Measurements from ENCODE around the gene GSG1L.
"Not testable (repeated sequence)": the region's sequence is repeated elsewhere in the genome, so short reads cannot be mapped to it uniquely, and the experiment has no call there.

GSG1L gene

DNA sequence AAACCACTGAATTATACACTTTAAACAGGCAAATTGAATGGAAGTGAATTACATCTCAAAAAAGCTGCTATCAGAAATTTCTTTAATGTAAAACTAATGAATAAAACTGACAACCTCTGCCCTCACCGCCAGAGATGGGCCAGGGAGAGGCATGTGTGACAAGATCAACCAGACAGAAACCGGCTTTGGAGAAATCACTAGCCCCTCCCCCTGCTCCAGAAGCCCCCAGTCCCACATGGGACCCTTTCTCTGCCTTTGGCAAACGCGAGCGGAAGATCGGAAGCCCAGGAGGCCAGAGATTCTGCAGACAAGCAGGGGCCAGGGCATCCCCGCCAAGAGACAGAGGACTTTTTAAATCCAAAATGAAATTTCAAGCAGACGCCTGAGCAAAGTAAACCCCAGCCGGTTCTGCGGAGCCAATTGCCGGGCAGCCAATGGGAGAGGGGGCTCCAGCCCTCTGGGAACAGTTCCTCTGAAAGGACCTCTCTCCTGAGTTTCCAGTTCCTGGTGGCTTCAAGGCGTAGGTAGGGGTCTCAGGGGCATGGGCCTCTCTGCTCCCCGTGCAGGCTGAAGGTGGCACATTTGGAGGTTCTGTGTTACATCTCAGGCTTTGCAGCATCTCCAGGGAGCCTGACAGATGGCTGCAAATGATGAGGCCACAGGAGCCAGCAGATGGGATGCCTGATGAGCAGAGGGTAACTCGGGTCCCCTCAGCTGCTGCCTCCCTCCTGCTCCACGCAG lies 118.1 kb downstream of the GSG1L start:
- TF ChIP-seq Cebpa-rat (IDR thresholded peaks at IDR 0.05), result no peak
- no peaks in the 10 kb centered on the region for H3K9me3 ChIP-seq (replicated peaks in 1 of 11)
- H4K20me1 ChIP-seq, result no peaks in the 10 kb centered on the region
- H3K27ac ChIP-seq, result no peak overlapping the region
- no peaks in the 10 kb centered on the region for H3K4me1 ChIP-seq
- H3K36me3 ChIP-seq, result no peaks in the 10 kb centered on the region
- H3K4me2 ChIP-seq, result no peak overlapping the region
- H3K4me3 ChIP-seq, result no peak overlapping the region
- no peak overlapping the region for H3K9ac ChIP-seq
- no peaks in the 10 kb centered on the region for H3K27me3 ChIP-seq

DNA sequence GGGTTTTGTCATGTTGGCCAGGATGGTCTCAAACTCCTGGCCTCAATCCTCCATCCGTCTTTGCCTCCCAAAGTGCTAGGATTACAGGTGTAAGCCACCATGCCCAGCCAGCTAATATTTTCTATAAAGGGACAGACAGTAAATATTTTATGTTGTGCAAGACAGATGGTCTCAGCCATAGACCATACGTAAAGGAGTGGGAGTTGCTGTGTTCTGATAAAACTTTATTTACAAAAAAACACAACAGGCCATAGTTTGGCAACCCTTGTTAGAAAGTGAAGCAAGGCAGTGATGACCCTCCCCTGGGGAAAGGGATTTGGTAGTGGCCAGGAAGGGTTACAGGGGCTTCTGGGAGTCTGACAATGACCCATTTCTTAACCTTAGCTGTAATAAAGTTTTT lies 119.7 kb downstream of the GSG1L start:
- Histone ChIP-seq H3K4me3 (no peak overlapping the region), H3K27me3 (no peaks in the 10 kb centered on the region), H3K4me1 (no peaks in the 10 kb centered on the region), H3K27ac (no peak overlapping the region), H3K9me3 (replicated peaks in 1 of 11) (no peaks in the 10 kb centered on the region), H3K9ac (no peak overlapping the region), H3K4me2 (no peak overlapping the region), H4K20me1 (no peaks in the 10 kb centered on the region), H3K36me3 (no peaks in the 10 kb centered on the region)
- TF ChIP-seq Cebpa-rat (IDR thresholded peaks at IDR 0.05), result no peak

DNA sequence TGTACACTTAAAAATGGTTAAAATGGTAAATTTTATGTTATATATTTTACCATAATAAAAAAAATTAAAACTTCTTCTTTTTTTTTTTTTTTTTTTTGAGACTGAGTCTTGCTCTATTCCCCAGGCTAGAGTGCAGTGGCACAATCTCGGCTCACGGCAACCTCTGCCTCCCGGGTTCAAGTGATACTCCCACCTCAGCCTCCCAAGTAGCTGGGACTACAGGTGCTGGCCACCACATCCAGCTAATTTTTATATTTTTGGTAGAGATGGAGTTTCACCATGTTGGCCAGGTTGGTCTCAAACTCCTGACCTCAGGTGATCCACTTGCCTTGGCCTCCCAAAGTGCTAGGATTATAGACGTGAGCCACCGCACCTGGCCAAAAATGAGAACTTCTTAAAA lies 121.4 kb downstream of the GSG1L start:
- not testable (repeated sequence) for H3K4me2 ChIP-seq; H4K20me1 ChIP-seq; H3K9me3 ChIP-seq (replicated peaks in 1 of 11); H3K4me3 ChIP-seq; H3K27ac ChIP-seq; H3K4me1 ChIP-seq; H3K27me3 ChIP-seq; H3K9ac ChIP-seq; H3K36me3 ChIP-seq

DNA sequence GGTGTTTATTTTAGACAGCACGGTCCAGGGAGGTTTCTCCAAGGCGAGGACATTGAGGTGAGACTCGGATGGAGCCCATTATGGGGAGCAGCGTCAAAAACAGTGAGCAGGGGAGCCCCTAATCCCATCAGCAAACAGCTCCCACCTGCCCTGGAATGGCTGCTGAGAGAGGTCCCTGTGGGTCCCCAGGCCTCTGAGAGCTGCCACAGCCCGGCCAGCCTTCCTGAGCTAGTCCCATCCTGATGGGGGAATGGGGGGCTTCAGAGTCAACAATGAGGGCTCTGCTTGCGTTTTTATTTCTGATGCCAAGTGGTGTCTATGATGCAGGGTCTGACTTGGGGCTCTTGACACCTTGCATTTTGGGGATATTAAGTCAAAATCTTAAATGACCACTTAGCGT lies 128.4 kb downstream of the GSG1L start:
- H3K27ac ChIP-seq, result no peak overlapping the region
- peaks cover 0 to 3% (median under 1%) of the 10 kb centered on the region in 10 experiments; a peak in 6 of 20 replicates for H3K4me1 ChIP-seq
- H4K20me1 ChIP-seq, result no peaks in the 10 kb centered on the region
- no peak overlapping the region for H3K4me3 ChIP-seq
- H3K27me3 ChIP-seq, result no peaks in the 10 kb centered on the region
- no peak for TF ChIP-seq Cebpa-rat (IDR thresholded peaks at IDR 0.05)
- no peaks in the 10 kb centered on the region for H3K36me3 ChIP-seq
- H3K4me2 ChIP-seq, result no peak overlapping the region
- peaks cover 0 to 14% (median 7%) of the 10 kb centered on the region in 11 experiments; a peak in 12 of 22 replicates for H3K9me3 ChIP-seq (replicated peaks in 1 of 11)
- no peak overlapping the region for H3K9ac ChIP-seq

DNA sequence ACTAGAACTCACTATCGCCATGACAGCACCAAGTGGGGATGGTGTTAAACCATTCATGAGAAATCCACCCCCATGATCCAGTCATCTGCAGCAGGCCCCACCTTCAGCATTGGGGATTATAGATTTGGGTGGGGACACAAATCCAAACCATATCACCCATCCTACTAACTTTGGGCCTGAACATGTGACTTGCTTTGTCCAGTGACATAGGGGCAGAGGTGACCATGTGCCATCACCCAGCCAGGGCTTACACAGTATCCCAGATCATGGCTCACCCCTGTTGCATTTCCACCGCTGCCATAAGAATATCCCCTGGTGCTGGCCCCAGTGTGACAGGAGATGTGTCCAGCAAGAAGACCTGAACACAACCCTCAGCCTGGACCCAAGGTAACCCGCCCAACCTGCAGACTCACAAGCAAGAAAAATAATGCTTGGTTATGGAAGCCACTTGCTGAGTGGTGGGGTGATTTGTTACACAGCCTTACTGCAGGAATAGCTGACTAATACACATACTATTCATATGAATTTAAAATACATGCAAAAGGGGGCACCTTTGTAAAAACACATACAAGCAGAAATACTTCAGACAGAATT lies 130.9 kb downstream of the GSG1L start:
- Histone ChIP-seq H4K20me1 (no peaks in the 10 kb centered on the region), H3K4me1 (peaks cover 0 to 19% (median 8%) of the 10 kb centered on the region in 10 experiments; a peak in 9 of 20 replicates), H3K27ac (no peak overlapping the region), H3K4me3 (no peak overlapping the region), H3K9ac (no peak overlapping the region), H3K27me3 (no peaks in the 10 kb centered on the region), H3K36me3 (no peaks in the 10 kb centered on the region), H3K9me3 (replicated peaks in 1 of 11) (peaks cover 0 to 14% (median 7%) of the 10 kb centered on the region in 11 experiments; a peak in 12 of 22 replicates), H3K4me2 (no peak overlapping the region)
- no peak for TF ChIP-seq Cebpa-rat (IDR thresholded peaks at IDR 0.05)

DNA sequence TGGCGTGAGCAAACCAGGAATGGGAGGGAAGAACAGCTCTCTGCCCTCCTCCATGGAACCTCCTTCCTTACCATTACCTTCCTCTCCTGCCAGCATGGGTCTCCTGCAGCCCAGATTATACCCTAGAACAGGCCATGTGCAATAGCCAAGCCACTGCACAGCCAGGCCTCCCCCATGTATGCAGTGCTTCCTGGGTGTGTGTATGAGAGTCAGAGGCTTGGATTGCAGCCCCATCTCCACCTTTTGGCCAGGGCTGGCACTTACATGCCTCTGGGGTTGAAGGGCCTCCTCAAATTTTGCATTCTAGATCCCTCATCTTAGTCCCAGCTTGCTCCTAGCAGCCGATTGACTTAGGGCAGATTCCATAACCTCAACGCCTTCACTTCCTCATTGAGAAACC lies 133.7 kb downstream of the GSG1L start:
- H3K4me2 ChIP-seq, result peak overlapping the region in 6 of 11 experiments; percentile 11 to 37 (median 21); a peak in 7 of 22 replicates
- H4K20me1 ChIP-seq, result no peaks in the 10 kb centered on the region; a peak in 1 of 22 replicates
- H3K27me3 ChIP-seq, result no peaks in the 10 kb centered on the region
- H3K4me3 ChIP-seq, result no peak overlapping the region
- no peaks in the 10 kb centered on the region for H3K36me3 ChIP-seq
- H3K4me1 ChIP-seq, result peaks cover 0 to 19% (median 8%) of the 10 kb centered on the region in 10 experiments; a peak in 9 of 20 replicates
- H3K27ac ChIP-seq, result no peak overlapping the region
- TF ChIP-seq Cebpa-rat (IDR thresholded peaks at IDR 0.05), result no peak
- no peak overlapping the region for H3K9ac ChIP-seq
- H3K9me3 ChIP-seq (replicated peaks in 1 of 11), result peaks cover 0 to 14% (median 7%) of the 10 kb centered on the region in 11 experiments; a peak in 12 of 22 replicates

DNA sequence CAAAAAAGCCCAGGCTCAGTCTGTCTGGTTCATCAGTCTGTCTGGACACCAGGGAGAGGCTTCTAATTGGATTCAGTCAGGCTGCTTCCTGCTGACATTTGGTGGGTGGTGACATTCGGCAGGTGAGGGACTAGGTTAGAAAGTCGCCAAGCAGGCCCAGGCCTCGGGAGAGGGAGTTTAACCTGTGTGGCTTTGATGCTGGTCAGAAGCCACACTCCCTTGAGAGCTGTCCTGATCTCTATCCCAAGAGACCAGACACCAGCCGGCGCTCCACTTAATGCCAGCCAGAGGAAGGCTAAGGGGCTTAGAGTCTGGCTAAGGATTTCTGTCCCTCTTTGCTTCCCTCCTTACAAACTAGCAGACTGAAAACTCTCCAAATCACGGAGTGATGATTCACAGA lies 135.0 kb downstream of the GSG1L start:
- H3K9me3 ChIP-seq (replicated peaks in 1 of 11), result peaks cover 0 to 14% (median 7%) of the 10 kb centered on the region in 11 experiments; a peak in 12 of 22 replicates
- no peak for TF ChIP-seq Cebpa-rat (IDR thresholded peaks at IDR 0.05)
- peaks cover 0 to 19% (median 8%) of the 10 kb centered on the region in 10 experiments; a peak in 9 of 20 replicates for H3K4me1 ChIP-seq
- no peaks in the 10 kb centered on the region; a peak in 1 of 22 replicates for H4K20me1 ChIP-seq
- no peaks in the 10 kb centered on the region for H3K27me3 ChIP-seq
- H3K4me3 ChIP-seq, result no peak overlapping the region
- peak overlapping the region in 3 of 11 experiments; percentile 2 to 15 (median 14); a peak in 3 of 22 replicates for H3K4me2 ChIP-seq
- H3K36me3 ChIP-seq, result no peaks in the 10 kb centered on the region
- H3K27ac ChIP-seq, result no peak overlapping the region
- H3K9ac ChIP-seq, result no peak overlapping the region

DNA sequence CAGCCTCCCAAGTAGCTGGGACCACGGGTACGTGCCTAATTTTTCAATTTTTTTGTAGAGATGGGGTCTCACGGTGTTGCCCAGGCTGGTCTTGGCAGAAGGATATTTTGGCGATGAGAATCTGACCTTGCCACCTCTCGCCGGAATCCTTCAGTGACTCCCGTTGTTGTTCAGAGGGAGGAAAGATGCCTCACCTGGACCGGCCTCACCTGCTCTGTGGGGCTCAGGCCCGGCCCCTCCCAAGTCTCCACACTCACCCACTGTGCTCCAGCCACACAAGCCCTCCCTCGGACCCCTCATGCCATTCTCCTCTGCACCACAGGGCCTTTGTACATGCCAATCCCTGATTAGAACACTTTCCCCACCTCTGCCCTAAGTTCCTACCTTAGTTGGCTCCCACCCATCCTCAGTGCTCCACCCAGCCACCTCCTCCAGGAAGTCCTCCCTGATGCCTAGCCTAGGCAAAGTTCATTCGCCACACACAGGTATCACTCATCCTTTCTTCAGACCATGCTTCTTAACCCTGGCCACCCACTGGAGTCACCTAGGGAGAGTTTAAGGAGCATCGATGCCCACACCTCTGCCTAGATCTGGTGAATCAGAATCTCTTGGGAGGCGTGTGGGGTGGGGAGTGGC lies 136.1 kb downstream of the GSG1L start:
- H3K4me1 ChIP-seq, result peaks cover 0 to 19% (median 8%) of the 10 kb centered on the region in 10 experiments; a peak in 9 of 20 replicates

DNA sequence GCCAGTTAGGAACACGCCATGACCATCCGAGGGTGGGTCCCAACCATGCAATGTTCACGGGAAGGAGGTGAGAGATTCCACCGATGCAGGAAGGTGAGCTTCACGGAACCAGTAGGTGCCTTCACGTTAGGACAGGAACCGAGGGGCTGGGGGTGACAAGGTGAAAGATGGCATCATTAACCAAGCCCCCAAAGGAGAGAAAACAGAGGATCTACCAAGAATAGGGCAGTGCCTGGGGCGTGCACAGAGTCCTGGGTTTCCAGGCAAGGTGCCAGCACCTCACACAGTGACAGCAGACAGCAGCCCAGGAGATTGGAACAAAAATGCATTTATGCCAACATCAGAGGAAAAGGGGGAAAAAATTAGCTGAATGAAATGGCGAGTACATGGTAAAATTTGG lies 137.9 kb downstream of the GSG1L start:
- Histone ChIP-seq H3K4me3 (no peak overlapping the region), H3K9me3 (replicated peaks in 1 of 11) (no peaks in the 10 kb centered on the region), H3K27me3 (no peaks in the 10 kb centered on the region), H3K36me3 (no peaks in the 10 kb centered on the region), H4K20me1 (no peaks in the 10 kb centered on the region; a peak in 3 of 22 replicates), H3K4me2 (peak overlapping the region in 1 of 11 experiments; percentile 40; a peak in 2 of 22 replicates), H3K27ac (no peak overlapping the region), H3K4me1 (peaks cover 0 to 19% (median 8%) of the 10 kb centered on the region in 10 experiments; a peak in 9 of 20 replicates), H3K9ac (no peak overlapping the region)
- TF ChIP-seq Cebpa-rat (IDR thresholded peaks at IDR 0.05), result no peak

More for the DNA sequence above, 136.1 kb downstream of the GSG1L start:
- Histone ChIP-seq H3K27me3 (no peaks in the 10 kb centered on the region), H3K4me2 (no peak overlapping the region), H3K4me3 (no peak overlapping the region), H3K9ac (no peak overlapping the region), H3K36me3 (no peaks in the 10 kb centered on the region), H4K20me1 (no peaks in the 10 kb centered on the region; a peak in 2 of 22 replicates), H3K9me3 (replicated peaks in 1 of 11) (peaks cover 0 to 4% (median 2%) of the 10 kb centered on the region in 11 experiments; a peak in 10 of 22 replicates), H3K27ac (no peak overlapping the region)
- no peak for TF ChIP-seq Cebpa-rat (IDR thresholded peaks at IDR 0.05)

Data from BLaER1 treated with 17β-estradiol and CSF1 and Interleukin-3, amounts not matched to agents 10 nM and 100 nM (cell line).